ENCODE data around the gene EYS. TPM values are rescaled to one million over a fixed set of nuclear protein-coding genes. Genes with fewer than 3 reads are reported as not detected.

Gene EYS
- total RNA-seq, 1 experiment from 2014 or later, result not detected

GRCh38 chr6:63844287-63844686, 1862.7 kb downstream of the EYS start:
- Histone ChIP-seq H3K9ac (ENCODE audit: low read length) (no peak overlapping the region), H3K4me3 (replicated peaks in 1 of 2; ENCODE audit: low read depth in 1 of 2, low read length in 2 of 2) (no peak overlapping the region), H3K9me3 (ENCODE audit: control insufficient read depth in 1 of 2, insufficient read depth in 1 of 2, low read depth in 1 of 2, low read length in 2 of 2) (no peaks in the 10 kb centered on the region), H2AFZ (ENCODE audit: low read depth, low read length, poor library complexity, severe bottlenecking) (no peak overlapping the region), H3K79me2 (ENCODE audit: insufficient read depth, low read length) (no peaks in the 10 kb centered on the region), H3K27ac (ENCODE audit: low read depth, low read length) (no peak overlapping the region), H3K27me3 (ENCODE audit: insufficient read depth, low read length) (peaks cover 17% of the 10 kb centered on the region; the same call in 1 of the 2 replicates), H4K20me1 (ENCODE audit: insufficient read depth) (no peaks in the 10 kb centered on the region), H3K9me2 (ENCODE audit: insufficient read depth) (no peaks in the 10 kb centered on the region), H3K4me1 (ENCODE audit: control insufficient read depth in 1 of 2, insufficient read depth in 2 of 2, low read length in 2 of 2) (no peaks in the 10 kb centered on the region), H3K4me2 (ENCODE audit: low read length) (no peak overlapping the region), H3K36me3 (ENCODE audit: control insufficient read depth in 1 of 2, insufficient read depth in 2 of 2, low read length in 2 of 2) (no peaks in the 10 kb centered on the region)
- intact Hi-C loops (cut with micrococcal nuclease), result no loop called here
- TF ChIP-seq TCF7L2 (IDR thresholded peaks at IDR 0.05; ENCODE audit: borderline replicate concordance, extremely low read depth, insufficient read depth, insufficient read length) (no peak), MAX (IDR thresholded peaks at IDR 0.05) (no peak), EZH2phosphoT487 (IDR thresholded peaks at IDR 0.05; ENCODE audit: borderline replicate concordance) (no peak), SRF (IDR thresholded peaks at IDR 0.05; ENCODE audit: low read depth) (no peak), YY1 (IDR thresholded peaks at IDR 0.05; ENCODE audit: extremely low read depth, insufficient replicate concordance, low read depth, low read length) (no peak), EGR1 (IDR thresholded peaks at IDR 0.05; ENCODE audit: low read depth) (no peak), CBX3 (IDR thresholded peaks at IDR 0.05; ENCODE audit: low read depth) (no peak), POLR2AphosphoS5 (IDR thresholded peaks at IDR 0.05; ENCODE audit: low read depth, low read length) (no peak), ZNF274 (IDR thresholded peaks at IDR 0.05; ENCODE audit: low read depth, low read length) (no peak), POLR2A (IDR thresholded peaks at IDR 0.05; ENCODE audit: borderline replicate concordance, extremely low read depth, insufficient read depth, insufficient read length) (no peak), SP1 (IDR thresholded peaks at IDR 0.05; ENCODE audit: low read depth) (no peak), ZBTB33 (IDR thresholded peaks at IDR 0.05; ENCODE audit: extremely low read depth, insufficient replicate concordance, low read length) (no peak), ELF1 (IDR thresholded peaks at IDR 0.05; ENCODE audit: borderline replicate concordance, low read depth) (no peak), FOSL1 (IDR thresholded peaks at IDR 0.05; ENCODE audit: low read depth) (no peak), EZH2 (IDR thresholded peaks at IDR 0.05) (no peak), REST (IDR thresholded peaks at IDR 0.05; ENCODE audit: low read depth) (no peak)
- TF ChIP-seq, protein P1, sequence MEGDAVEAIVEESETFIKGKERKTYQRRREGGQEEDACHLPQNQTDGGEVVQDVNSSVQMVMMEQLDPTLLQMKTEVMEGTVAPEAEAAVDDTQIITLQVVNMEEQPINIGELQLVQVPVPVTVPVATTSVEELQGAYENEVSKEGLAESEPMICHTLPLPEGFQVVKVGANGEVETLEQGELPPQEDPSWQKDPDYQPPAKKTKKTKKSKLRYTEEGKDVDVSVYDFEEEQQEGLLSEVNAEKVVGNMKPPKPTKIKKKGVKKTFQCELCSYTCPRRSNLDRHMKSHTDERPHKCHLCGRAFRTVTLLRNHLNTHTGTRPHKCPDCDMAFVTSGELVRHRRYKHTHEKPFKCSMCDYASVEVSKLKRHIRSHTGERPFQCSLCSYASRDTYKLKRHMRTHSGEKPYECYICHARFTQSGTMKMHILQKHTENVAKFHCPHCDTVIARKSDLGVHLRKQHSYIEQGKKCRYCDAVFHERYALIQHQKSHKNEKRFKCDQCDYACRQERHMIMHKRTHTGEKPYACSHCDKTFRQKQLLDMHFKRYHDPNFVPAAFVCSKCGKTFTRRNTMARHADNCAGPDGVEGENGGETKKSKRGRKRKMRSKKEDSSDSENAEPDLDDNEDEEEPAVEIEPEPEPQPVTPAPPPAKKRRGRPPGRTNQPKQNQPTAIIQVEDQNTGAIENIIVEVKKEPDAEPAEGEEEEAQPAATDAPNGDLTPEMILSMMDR (IDR thresholded peaks at IDR 0.05 in 2 of 3, conservative IDR thresholded peaks at IDR 0.05 in 1 of 3; ENCODE audit: borderline replicate concordance in 1 of 3, insufficient read depth in 1 of 3, low read depth in 2 of 3, low read length in 2 of 3), result no peak
- TF ChIP-seq, protein P2, sequence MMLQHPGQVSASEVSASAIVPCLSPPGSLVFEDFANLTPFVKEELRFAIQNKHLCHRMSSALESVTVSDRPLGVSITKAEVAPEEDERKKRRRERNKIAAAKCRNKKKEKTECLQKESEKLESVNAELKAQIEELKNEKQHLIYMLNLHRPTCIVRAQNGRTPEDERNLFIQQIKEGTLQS (IDR thresholded peaks at IDR 0.05), result no peak
- ChIA-PET CTCF (no interaction called here), RAD21 (ENCODE audit: low non-redundant PET in 1 of 2, low total read pairs in 2 of 2, uncharacterized antibody in 2 of 2, unreplicated experiment in 2 of 2) (no interaction called here), POLR2A (no interaction called here)
- ATAC-seq (no peak), DNase-seq (ENCODE audit: low read depth, low spot score) (no peak)
- BruUV-seq (replicated peaks), result no TSS peak
